Retinal pigment epithelial cell (primary cell): ENCODE results near the gene PPP1R37.

Source experiments
- DNase-seq: peaks from one replicate; pipeline ENCODE4 v3.0.0-alpha.2; 2010; ENCODE audit warnings: low read depth
- H3K4me3 ChIP-seq: 2 replicates; pipeline ENCODE4 v1.5.1; 2011; ENCODE audit warnings: mild to moderate bottlenecking, low read length, control low read depth, moderate library complexity
- TF ChIP-seq, protein P1 (sequence below): conservative IDR thresholded peaks from 2 replicates; pipeline ENCODE4 v1.5.1; 2011; ENCODE audit warnings: low read depth, low read length, control low read depth, inconsistent platforms

Gene PPP1R37

DNA sequence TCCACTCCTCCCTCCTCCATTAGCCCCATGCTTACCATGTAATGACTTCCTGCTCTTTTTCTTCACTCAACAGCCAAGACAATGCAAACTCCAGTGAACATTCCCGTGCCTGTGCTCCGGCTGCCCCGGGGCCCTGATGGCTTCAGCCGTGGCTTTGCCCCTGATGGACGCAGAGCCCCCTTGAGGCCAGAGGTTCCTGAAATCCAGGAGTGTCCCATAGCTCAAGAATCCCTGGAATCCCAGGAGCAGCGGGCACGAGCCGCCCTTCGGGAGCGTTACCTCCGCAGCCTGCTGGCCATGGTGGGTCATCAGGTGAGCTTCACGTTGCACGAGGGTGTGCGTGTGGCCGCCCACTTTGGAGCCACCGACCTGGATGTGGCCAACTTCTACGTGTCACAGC, 2.9 kb upstream of the PPP1R37 start:
- no peak for DNase-seq
- TF ChIP-seq, protein P1, sequence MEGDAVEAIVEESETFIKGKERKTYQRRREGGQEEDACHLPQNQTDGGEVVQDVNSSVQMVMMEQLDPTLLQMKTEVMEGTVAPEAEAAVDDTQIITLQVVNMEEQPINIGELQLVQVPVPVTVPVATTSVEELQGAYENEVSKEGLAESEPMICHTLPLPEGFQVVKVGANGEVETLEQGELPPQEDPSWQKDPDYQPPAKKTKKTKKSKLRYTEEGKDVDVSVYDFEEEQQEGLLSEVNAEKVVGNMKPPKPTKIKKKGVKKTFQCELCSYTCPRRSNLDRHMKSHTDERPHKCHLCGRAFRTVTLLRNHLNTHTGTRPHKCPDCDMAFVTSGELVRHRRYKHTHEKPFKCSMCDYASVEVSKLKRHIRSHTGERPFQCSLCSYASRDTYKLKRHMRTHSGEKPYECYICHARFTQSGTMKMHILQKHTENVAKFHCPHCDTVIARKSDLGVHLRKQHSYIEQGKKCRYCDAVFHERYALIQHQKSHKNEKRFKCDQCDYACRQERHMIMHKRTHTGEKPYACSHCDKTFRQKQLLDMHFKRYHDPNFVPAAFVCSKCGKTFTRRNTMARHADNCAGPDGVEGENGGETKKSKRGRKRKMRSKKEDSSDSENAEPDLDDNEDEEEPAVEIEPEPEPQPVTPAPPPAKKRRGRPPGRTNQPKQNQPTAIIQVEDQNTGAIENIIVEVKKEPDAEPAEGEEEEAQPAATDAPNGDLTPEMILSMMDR: peak; percentile 12
- H3K4me3 ChIP-seq: no peak overlapping the region

DNA sequence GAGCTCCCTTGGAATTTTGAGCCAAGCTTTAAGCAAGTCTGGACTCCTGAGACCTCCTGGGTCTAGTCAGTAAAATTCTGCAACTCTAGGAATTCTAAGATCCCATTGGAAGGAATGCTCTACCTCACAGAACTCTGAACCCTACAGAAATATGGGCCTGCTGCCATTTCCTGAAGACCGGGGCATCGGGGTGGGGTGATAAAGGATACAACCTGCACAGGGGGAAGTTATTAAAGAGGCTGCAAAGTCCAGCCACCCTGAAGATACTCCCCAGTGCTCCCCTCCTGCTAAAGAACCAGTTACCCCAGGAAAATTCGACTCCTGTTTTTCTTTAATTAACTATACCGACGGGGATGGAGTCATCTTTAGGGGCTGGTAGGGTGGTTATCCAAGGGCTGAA, 2.4 kb upstream of the PPP1R37 start:
- H3K4me3 ChIP-seq: peak overlapping the region; percentile 94
- no peak for DNase-seq
- TF ChIP-seq, protein P1: no peak

DNA sequence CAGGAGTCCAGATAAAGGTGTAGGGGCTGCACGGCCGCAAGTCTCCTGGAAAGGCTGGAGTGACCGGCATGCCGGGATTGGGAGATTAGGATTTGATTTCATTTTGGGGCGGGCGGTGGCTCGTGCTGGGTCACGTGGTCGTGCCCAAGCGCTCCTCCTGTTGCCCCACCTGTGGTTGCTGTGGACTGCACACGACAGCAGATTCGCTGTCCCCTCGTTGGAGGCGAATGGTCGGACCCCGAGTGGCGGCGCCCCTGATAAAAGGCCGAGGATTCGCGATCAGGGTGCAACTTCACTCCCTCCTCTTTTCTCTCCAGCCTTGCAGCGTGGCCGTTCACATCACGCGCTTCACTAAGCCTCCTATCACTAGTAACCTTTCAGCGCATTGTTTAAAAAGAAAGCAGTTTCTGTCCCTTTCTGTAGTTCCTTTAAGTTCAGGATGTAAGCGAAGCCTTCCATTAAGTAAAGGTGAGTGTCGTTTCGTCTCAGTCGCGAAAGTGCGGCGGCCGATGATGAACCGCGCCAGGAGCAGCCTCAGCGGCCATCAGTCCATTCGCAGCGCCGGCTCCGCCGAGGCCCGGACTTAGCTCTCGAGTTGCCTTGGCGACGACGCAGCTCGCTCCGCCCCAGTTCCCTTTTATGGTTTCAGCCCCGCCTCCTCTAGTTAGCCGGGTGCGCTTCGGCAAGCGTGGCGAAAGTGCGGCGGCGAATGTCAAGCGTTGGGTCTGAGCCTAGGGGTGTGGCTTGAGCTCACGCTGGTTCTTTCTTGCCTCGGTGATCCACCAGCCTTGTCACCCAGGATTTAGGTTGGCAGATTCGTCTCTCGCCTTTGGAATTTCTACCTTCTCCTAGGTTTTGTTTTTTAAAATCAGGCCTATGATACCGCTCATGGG, 1.7 kb upstream of the PPP1R37 start:
- H3K4me3 ChIP-seq: peak overlapping the region; percentile 94
- peak; percentile 96 for DNase-seq
- TF ChIP-seq, protein P1: no peak

- TF ChIP-seq, protein P1: no peak
- DNase-seq: no peak
- H3K4me3 ChIP-seq: peak overlapping the region; percentile 94
Measured at GRCh38 chr19:45094137-45094536, 1.2 kb downstream of the PPP1R37 start.

GRCh38 chr19:45094707-45095106, 1.7 kb downstream of the PPP1R37 start:
- TF ChIP-seq, protein P1: no peak
- DNase-seq: no peak
- H3K4me3 ChIP-seq: peak overlapping the region; percentile 94

GRCh38 chr19:45095496-45096413, 2.8 kb downstream of the PPP1R37 start:
- TF ChIP-seq, protein P1: no peak
- DNase-seq: no peak
- no peak overlapping the region for H3K4me3 ChIP-seq
